Progenitor cell of endocrine pancreas (in vitro differentiated cells): ENCODE results near the gene VAX1. TPM values are rescaled to one million over a fixed set of nuclear protein-coding genes. Genes with fewer than 3 reads are reported as not detected.

Source experiments
- DNase-seq: peaks from one replicate; pipeline ENCODE4 v3.0.0; 2021; ENCODE audit warnings: low spot score; ENCODE audit not compliant: unreplicated experiment
- H3K27ac Mint-ChIP-seq: 2 replicates; pipeline ENCODE4 v1.8.0; 2021; ENCODE audit warnings: mild to moderate bottlenecking, moderate library complexity, mixed read lengths
- H3K27me3 Mint-ChIP-seq: 2 replicates; pipeline ENCODE4 v1.8.0; 2021; ENCODE audit warnings: mixed read lengths
- H3K36me3 Mint-ChIP-seq: 2 replicates; pipeline ENCODE4 v1.8.0; 2022; ENCODE audit warnings: mixed read lengths; ENCODE audit not compliant: insufficient read depth
- H3K4me1 Mint-ChIP-seq: 2 replicates; pipeline ENCODE4 v1.8.0; 2021; ENCODE audit warnings: low read depth, mixed read lengths
- H3K4me3 Mint-ChIP-seq: 2 replicates; pipeline ENCODE4 v1.8.0; 2021; ENCODE audit warnings: low read depth, mild to moderate bottlenecking, moderate library complexity, mixed read lengths
- H3K9me3 Mint-ChIP-seq: 2 replicates; pipeline ENCODE4 v1.8.0; 2021; ENCODE audit warnings: low read depth, mixed read lengths
- CTCF ChIP-seq: fragments of 200-600 bp; sonication (generic); IDR thresholded peaks from one replicate; pipeline ENCODE4 v1.5.0; 2021; ENCODE audit warnings: antibody characterized with exemption, mild to moderate bottlenecking; ENCODE audit not compliant: unreplicated experiment
- total RNA-seq: library from RNA; stranded (reverse); gene quantifications from 2 replicates; pipeline ENCODE4 v1.2.1, GENCODE V29; 2021

VAX1 gene
- total RNA-seq, 1 donor from 2014 or later: not detected

- H3K27me3 Mint-ChIP-seq: peaks cover 93% of the 10 kb centered on the region
- no peak overlapping the region for H3K27ac Mint-ChIP-seq
- H3K4me3 Mint-ChIP-seq: peak overlapping the region; percentile 5
- H3K4me1 Mint-ChIP-seq: peaks cover 3% of the 10 kb centered on the region
- no peak for TF ChIP-seq CTCF
- H3K9me3 Mint-ChIP-seq: no peaks in the 10 kb centered on the region
- DNase-seq: no peak
- H3K36me3 Mint-ChIP-seq: no peaks in the 10 kb centered on the region
Observed at GRCh38 chr10:117162093-117163060, 24.3 kb upstream of the VAX1 start.

GRCh38 chr10:117161386-117162033 lies 23.4 kb upstream of the VAX1 start:
- TF ChIP-seq CTCF: no peak
- Mint-ChIP-seq H3K4me3 (no peak overlapping the region), H3K36me3 (no peaks in the 10 kb centered on the region), H3K27ac (no peak overlapping the region), H3K27me3 (peaks cover 92% of the 10 kb centered on the region), H3K4me1 (peaks cover 3% of the 10 kb centered on the region), H3K9me3 (no peaks in the 10 kb centered on the region)
- DNase-seq: no peak

- Mint-ChIP-seq H3K27me3 (peaks cover 87% of the 10 kb centered on the region), H3K27ac (no peak overlapping the region), H3K4me3 (no peak overlapping the region), H3K4me1 (peaks cover 3% of the 10 kb centered on the region), H3K36me3 (no peaks in the 10 kb centered on the region), H3K9me3 (no peaks in the 10 kb centered on the region)
- no peak for TF ChIP-seq CTCF
- no peak for DNase-seq
Observed at GRCh38 chr10:117160567-117160966, 22.5 kb upstream of the VAX1 start.

- H3K27me3 Mint-ChIP-seq: peaks cover 86% of the 10 kb centered on the region
- no peak overlapping the region for H3K27ac Mint-ChIP-seq
- H3K4me1 Mint-ChIP-seq: peaks cover 2% of the 10 kb centered on the region
- no peaks in the 10 kb centered on the region for H3K9me3 Mint-ChIP-seq
- H3K4me3 Mint-ChIP-seq: no peak overlapping the region
- no peak for DNase-seq
- TF ChIP-seq CTCF: no peak
- H3K36me3 Mint-ChIP-seq: no peaks in the 10 kb centered on the region
Observed at GRCh38 chr10:117159390-117159789, 21.3 kb upstream of the VAX1 start.

GRCh38 chr10:117158297-117158696 lies 20.2 kb upstream of the VAX1 start:
- Mint-ChIP-seq H3K36me3 (no peaks in the 10 kb centered on the region), H3K4me1 (peaks cover 4% of the 10 kb centered on the region), H3K9me3 (no peaks in the 10 kb centered on the region), H3K27ac (no peak overlapping the region), H3K4me3 (no peak overlapping the region), H3K27me3 (peaks cover 85% of the 10 kb centered on the region)
- no peak for TF ChIP-seq CTCF
- DNase-seq: no peak
